H9 (cell line): ENCODE results near the gene SCD5. TPM values are rescaled to one million over a fixed set of nuclear protein-coding genes. Genes with fewer than 3 reads are reported as not detected.

Source experiments
- DNase-seq: peaks from one replicate; pipeline ENCODE4 v3.0.0-alpha.2; 2017
- H2AFZ ChIP-seq: one replicate; pipeline ENCODE4 v1.6.1; 2013; ENCODE audit warnings: mild to moderate bottlenecking, low read length, control low read depth, moderate library complexity
- H2AK5ac ChIP-seq: 2 replicates; pipeline ENCODE4 v1.6.1; 2013; ENCODE audit warnings: low read length, control low read depth, mixed read lengths; ENCODE audit not compliant: insufficient read length
- H2BK120ac ChIP-seq: one replicate; pipeline ENCODE4 v1.6.1; 2013; ENCODE audit warnings: low read depth, mild to moderate bottlenecking, low read length, control low read depth, inconsistent platforms; ENCODE audit not compliant: poor library complexity, severe bottlenecking
- H2BK12ac ChIP-seq: 2 replicates; pipeline ENCODE4 v1.6.1; 2013; ENCODE audit warnings: low read length, control low read depth, mixed read lengths, low read depth; ENCODE audit not compliant: insufficient read length
- H2BK15ac ChIP-seq: 2 replicates; pipeline ENCODE4 v1.6.1; 2013; ENCODE audit warnings: low read depth, low read length, control low read depth
- H2BK20ac ChIP-seq: one replicate; pipeline ENCODE4 v1.6.1; 2013; ENCODE audit warnings: low read depth, mild to moderate bottlenecking, low read length, control low read depth, inconsistent platforms; ENCODE audit not compliant: poor library complexity, severe bottlenecking
- H2BK5ac ChIP-seq: 2 replicates; pipeline ENCODE4 v1.6.1; 2013; ENCODE audit warnings: low read length, control low read depth, mixed read lengths; ENCODE audit not compliant: insufficient read length
- H3K14ac ChIP-seq: 2 replicates; pipeline ENCODE4 v1.6.1; 2013; ENCODE audit warnings: low read length, control low read depth; ENCODE audit not compliant: insufficient read depth
- H3K18ac ChIP-seq: 2 replicates; pipeline ENCODE4 v1.6.1; 2013; ENCODE audit warnings: low read depth, mild to moderate bottlenecking, mixed read lengths, low read length, control low read depth; ENCODE audit not compliant: insufficient read length
- H3K23ac ChIP-seq: 2 replicates; pipeline ENCODE4 v1.6.1; 2013; ENCODE audit warnings: low read length, control low read depth, mixed read lengths, low read depth; ENCODE audit not compliant: insufficient read length
- H3K23me2 ChIP-seq: 2 replicates; pipeline ENCODE4 v1.6.1; 2013; ENCODE audit warnings: low read depth, mild to moderate bottlenecking, mixed read lengths, low read length, control low read depth; ENCODE audit not compliant: insufficient read length, poor library complexity, severe bottlenecking
- H3K27ac ChIP-seq: 2 replicates; pipeline ENCODE4 v1.5.1; 2013; ENCODE audit warnings: low read length, control low read depth, mixed read lengths, low read depth; ENCODE audit not compliant: insufficient read length
- H3K27me3 ChIP-seq: 2 replicates; pipeline ENCODE4 v1.6.1; 2013; ENCODE audit warnings: low read length, control low read depth, inconsistent platforms; ENCODE audit not compliant: insufficient read depth
- H3K4ac ChIP-seq: 2 replicates; pipeline ENCODE4 v1.6.1; 2013; ENCODE audit warnings: low read depth, mild to moderate bottlenecking, control low read depth, inconsistent platforms, low read length, moderate library complexity
- H3K4me1 ChIP-seq: 2 replicates; pipeline ENCODE4 v1.6.1; 2013; ENCODE audit warnings: low read length, control low read depth, inconsistent platforms; ENCODE audit not compliant: insufficient read depth
- H3K4me2 ChIP-seq: 2 replicates; pipeline ENCODE4 v1.6.1; 2013; ENCODE audit warnings: low read length, control low read depth, mixed read lengths; ENCODE audit not compliant: insufficient read length, insufficient read depth
- H3K56ac ChIP-seq: 2 replicates; pipeline ENCODE4 v1.6.1; 2013; ENCODE audit warnings: low read depth, mild to moderate bottlenecking, mixed read lengths, low read length, control low read depth; ENCODE audit not compliant: insufficient read length
- H3K79me1 ChIP-seq: 2 replicates; pipeline ENCODE4 v1.6.1; 2013; ENCODE audit warnings: low read depth, mild to moderate bottlenecking, moderate library complexity, low read length, control low read depth, inconsistent platforms; ENCODE audit not compliant: insufficient read depth, poor library complexity, severe bottlenecking
- H3K79me2 ChIP-seq: 2 replicates; pipeline ENCODE4 v1.6.1; 2013; ENCODE audit warnings: low read length, control low read depth, inconsistent platforms; ENCODE audit not compliant: insufficient read depth
- H3K9ac ChIP-seq: 2 replicates; pipeline ENCODE4 v1.6.1; 2013; ENCODE audit warnings: low read length, control low read depth, mixed read lengths; ENCODE audit not compliant: insufficient read length; ENCODE audit errors: extremely low read depth
- H3K9me3 ChIP-seq: one replicate; pipeline ENCODE4 v1.6.1; 2013; ENCODE audit warnings: low read depth, low read length, inconsistent platforms; ENCODE audit not compliant: control insufficient read depth
- H3T11ph ChIP-seq: one replicate; pipeline ENCODE4 v1.6.1; 2013; ENCODE audit warnings: mild to moderate bottlenecking, low read length, control low read depth, inconsistent platforms
- H4K20me1 ChIP-seq: one replicate; pipeline ENCODE4 v1.6.1; 2013; ENCODE audit not compliant: control insufficient read depth, insufficient read length, insufficient read depth
- H4K5ac ChIP-seq: 2 replicates; pipeline ENCODE4 v1.6.1; 2013; ENCODE audit warnings: low read depth, mild to moderate bottlenecking, mixed read lengths, low read length, control low read depth; ENCODE audit not compliant: insufficient read length
- H4K8ac ChIP-seq: replicated peaks from 2 replicates; pipeline ENCODE4 v1.6.1; 2013; ENCODE audit warnings: low read length, control low read depth, mixed read lengths, low read depth; ENCODE audit not compliant: insufficient read length
- H4K91ac ChIP-seq: 2 replicates; pipeline ENCODE4 v1.6.1; 2013; ENCODE audit warnings: low read depth, mild to moderate bottlenecking, moderate library complexity, mixed read lengths, low read length, control low read depth; ENCODE audit not compliant: insufficient read length
- H3K27ac Mint-ChIP-seq, 3 experiments: 2 replicates in 2 of 3; 3 replicates in 1 of 3; pipeline ENCODE4 v1.8.0; 2020 to 2021; ENCODE audit warnings: mixed read lengths in 3 of 3, mild to moderate bottlenecking in 1 of 3, moderate library complexity in 1 of 3
- H3K27me3 Mint-ChIP-seq: 2 replicates; pipeline ENCODE4 v1.8.0; 2021; ENCODE audit warnings: low read depth, mild to moderate bottlenecking, moderate library complexity, mixed read lengths
- H3K36me3 Mint-ChIP-seq, 3 experiments: 2 replicates in 2 of 3; 3 replicates in 1 of 3; pipeline ENCODE4 v1.8.0; 2020 to 2021; ENCODE audit warnings: low read depth in 3 of 3, mixed read lengths in 3 of 3; ENCODE audit not compliant: insufficient read depth in 1 of 3
- H3K4me1 Mint-ChIP-seq, 2 experiments: 2 replicates each; pipeline ENCODE4 v1.8.0; 2020; ENCODE audit warnings: mixed read lengths in 2 of 2
- H3K4me3 Mint-ChIP-seq, 2 experiments: 2 replicates in 1 of 2; 3 replicates in 1 of 2; pipeline ENCODE4 v1.8.0; 2020 to 2021; ENCODE audit warnings: mild to moderate bottlenecking in 2 of 2, mixed read lengths in 2 of 2, moderate library complexity in 1 of 2
- H3K9me3 Mint-ChIP-seq, 2 experiments: 2 replicates in 1 of 2; 3 replicates in 1 of 2; pipeline ENCODE4 v1.8.0; 2020; ENCODE audit warnings: mild to moderate bottlenecking in 2 of 2, mixed read lengths in 2 of 2, moderate library complexity in 1 of 2
- CTCF ChIP-seq: fragments of 200-600 bp; sonication (generic); conservative IDR thresholded peaks from 3 replicates; pipeline ENCODE4 v1.8.0; 2021; ENCODE audit warnings: antibody characterized with exemption, mild to moderate bottlenecking
- WGBS: extraction: QIAGEN DNeasy Blood & Tissue Kit; methylation state at CpG from one replicate; pipeline ENCODE4 v1.1.7; 2013; ENCODE audit warnings: missing lambda C conversion rate, low lambda C conversion rate, mixed read lengths; ENCODE audit not compliant: insufficient read length; ENCODE audit errors: extremely low coverage; 5-methylcytosine and 5-hydroxymethylcytosine counted together
- total RNA-seq: library from RNA; stranded (reverse); gene quantifications from 2 replicates; pipeline ENCODE4 v1.2.1, GENCODE V29; 2021

The SCD5 gene
- total RNA-seq, 1 experiment from 2014 or later = 0.68 TPM

GRCh38 chr4:82588771-82589270 is 209.8 kb downstream of the SCD5 start:
- H2BK20ac ChIP-seq = no peak overlapping the region
- no peak overlapping the region for H2BK12ac ChIP-seq
- H3K23me2 ChIP-seq = no peaks in the 10 kb centered on the region
- no peak overlapping the region for H2AK5ac ChIP-seq
- H3K4ac ChIP-seq = no peak overlapping the region
- H3K79me2 ChIP-seq = no peaks in the 10 kb centered on the region
- no peak overlapping the region for H4K91ac ChIP-seq
- no peak overlapping the region for H3K14ac ChIP-seq
- H2BK120ac ChIP-seq = no peak overlapping the region
- Mint-ChIP-seq H3K36me3 (no peaks in the 10 kb centered on the region; a peak in 1 of 7 replicates), H3K27ac (no peak overlapping the region), H3K4me3 (no peak overlapping the region), H3K27me3 (no peaks in the 10 kb centered on the region; the same call in 1 of the 2 replicates), H3K9me3 (no peaks in the 10 kb centered on the region), H3K4me1 (peaks cover 59 to 60% of the 10 kb centered on the region in 2 experiments)
- H2BK5ac ChIP-seq = no peak overlapping the region
- no peak overlapping the region for H3K56ac ChIP-seq
- H3K18ac ChIP-seq = no peak overlapping the region
- no peak overlapping the region for H2BK15ac ChIP-seq
- H4K5ac ChIP-seq = no peak overlapping the region
- no peak overlapping the region for H3K9ac ChIP-seq
- H3K4me2 ChIP-seq = no peak overlapping the region
- no peaks in the 10 kb centered on the region for H3K9me3 ChIP-seq
- H3K4me1 ChIP-seq = peaks cover 35% of the 10 kb centered on the region; the same call in 1 of the 2 replicates
- no peaks in the 10 kb centered on the region for H3K27me3 ChIP-seq
- H2AFZ ChIP-seq = no peak overlapping the region
- no CpG with 5 or more reads among the region's 2 CpGs for WGBS
- no peak for TF ChIP-seq CTCF
- H4K20me1 ChIP-seq = no peaks in the 10 kb centered on the region
- no peak overlapping the region for H3K23ac ChIP-seq
- H3T11ph ChIP-seq = no peak overlapping the region
- no peaks in the 10 kb centered on the region for H3K79me1 ChIP-seq
- DNase-seq = no peak
- H3K27ac ChIP-seq = no peak overlapping the region
- no peak overlapping the region for H4K8ac ChIP-seq
